ENCODE measurements around the gene KIAA0232.

- TF ChIP-seq POLR2A (IDR thresholded peaks at IDR 0.05), result no peak
- TF ChIP-seq, protein P1, sequence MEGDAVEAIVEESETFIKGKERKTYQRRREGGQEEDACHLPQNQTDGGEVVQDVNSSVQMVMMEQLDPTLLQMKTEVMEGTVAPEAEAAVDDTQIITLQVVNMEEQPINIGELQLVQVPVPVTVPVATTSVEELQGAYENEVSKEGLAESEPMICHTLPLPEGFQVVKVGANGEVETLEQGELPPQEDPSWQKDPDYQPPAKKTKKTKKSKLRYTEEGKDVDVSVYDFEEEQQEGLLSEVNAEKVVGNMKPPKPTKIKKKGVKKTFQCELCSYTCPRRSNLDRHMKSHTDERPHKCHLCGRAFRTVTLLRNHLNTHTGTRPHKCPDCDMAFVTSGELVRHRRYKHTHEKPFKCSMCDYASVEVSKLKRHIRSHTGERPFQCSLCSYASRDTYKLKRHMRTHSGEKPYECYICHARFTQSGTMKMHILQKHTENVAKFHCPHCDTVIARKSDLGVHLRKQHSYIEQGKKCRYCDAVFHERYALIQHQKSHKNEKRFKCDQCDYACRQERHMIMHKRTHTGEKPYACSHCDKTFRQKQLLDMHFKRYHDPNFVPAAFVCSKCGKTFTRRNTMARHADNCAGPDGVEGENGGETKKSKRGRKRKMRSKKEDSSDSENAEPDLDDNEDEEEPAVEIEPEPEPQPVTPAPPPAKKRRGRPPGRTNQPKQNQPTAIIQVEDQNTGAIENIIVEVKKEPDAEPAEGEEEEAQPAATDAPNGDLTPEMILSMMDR (IDR thresholded peaks at IDR 0.05), result no peak
Measured at GRCh38 chr4:6803246-6803645, 20.7 kb downstream of the KIAA0232 start.
